ENCODE measurements around the gene ITPRIP.

DNA sequence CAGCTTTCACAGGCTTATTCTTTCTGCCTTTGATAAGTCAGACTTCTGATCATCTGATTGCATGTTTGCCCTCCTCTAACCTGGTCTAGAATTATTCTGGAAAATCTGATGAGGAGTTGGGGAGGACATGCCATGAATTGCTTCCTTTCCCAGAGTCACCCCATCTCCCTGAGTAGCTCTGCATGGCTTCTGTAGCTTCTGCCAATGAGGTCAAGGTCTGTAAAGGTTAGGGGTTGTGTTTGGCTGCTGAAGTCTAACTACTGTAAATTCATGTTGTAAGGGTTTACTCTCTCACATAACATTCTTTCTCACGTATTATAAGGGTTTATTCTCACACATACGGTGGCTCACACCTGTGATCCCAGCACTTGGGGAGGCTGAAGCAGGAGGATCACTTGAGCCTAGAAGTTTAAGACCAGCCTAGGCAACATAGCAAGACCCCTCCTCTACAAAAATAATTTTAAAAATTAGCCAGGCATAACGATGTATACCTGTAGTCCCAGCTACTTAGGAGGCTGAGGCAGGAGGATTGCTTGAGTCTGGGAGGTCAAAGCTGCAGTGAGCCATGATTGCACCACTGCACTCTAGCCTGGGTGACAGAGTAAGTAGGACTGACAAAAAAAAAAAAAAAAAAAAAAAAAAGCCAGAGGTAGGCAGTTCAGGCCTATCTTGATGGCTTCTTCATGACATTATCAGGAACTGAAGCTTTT is 58.6 kb downstream of the ITPRIP start:
- TF ChIP-seq, protein P1, sequence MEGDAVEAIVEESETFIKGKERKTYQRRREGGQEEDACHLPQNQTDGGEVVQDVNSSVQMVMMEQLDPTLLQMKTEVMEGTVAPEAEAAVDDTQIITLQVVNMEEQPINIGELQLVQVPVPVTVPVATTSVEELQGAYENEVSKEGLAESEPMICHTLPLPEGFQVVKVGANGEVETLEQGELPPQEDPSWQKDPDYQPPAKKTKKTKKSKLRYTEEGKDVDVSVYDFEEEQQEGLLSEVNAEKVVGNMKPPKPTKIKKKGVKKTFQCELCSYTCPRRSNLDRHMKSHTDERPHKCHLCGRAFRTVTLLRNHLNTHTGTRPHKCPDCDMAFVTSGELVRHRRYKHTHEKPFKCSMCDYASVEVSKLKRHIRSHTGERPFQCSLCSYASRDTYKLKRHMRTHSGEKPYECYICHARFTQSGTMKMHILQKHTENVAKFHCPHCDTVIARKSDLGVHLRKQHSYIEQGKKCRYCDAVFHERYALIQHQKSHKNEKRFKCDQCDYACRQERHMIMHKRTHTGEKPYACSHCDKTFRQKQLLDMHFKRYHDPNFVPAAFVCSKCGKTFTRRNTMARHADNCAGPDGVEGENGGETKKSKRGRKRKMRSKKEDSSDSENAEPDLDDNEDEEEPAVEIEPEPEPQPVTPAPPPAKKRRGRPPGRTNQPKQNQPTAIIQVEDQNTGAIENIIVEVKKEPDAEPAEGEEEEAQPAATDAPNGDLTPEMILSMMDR (IDR thresholded peaks at IDR 0.05; ENCODE audit: poor library complexity): no peak
- TF ChIP-seq EZH2 (IDR thresholded peaks at IDR 0.05; ENCODE audit: borderline replicate concordance): no peak
- TF ChIP-seq EZH2phosphoT487 (IDR thresholded peaks at IDR 0.05; ENCODE audit: low read depth, severe bottlenecking, unreplicated experiment): no peak
